Urinary bladder (tissue), 4 donors: ENCODE measurements around the gene CEP95. TPM values are rescaled to one million over a fixed set of nuclear protein-coding genes. Genes with fewer than 3 reads are reported as not detected.
"Not testable (repeated sequence)": the region's sequence is repeated elsewhere in the genome, so short reads cannot be mapped to it uniquely, and the experiment has no call there.

ENCODE experiments used
- DNase-seq: peaks from one replicate; pipeline ENCODE4 v3.0.0-alpha.2; 2015; ENCODE audit errors: extremely low spot score
- H3K27ac ChIP-seq: one replicate; pipeline ENCODE4 v1.5.1; 2013; ENCODE audit warnings: low read depth, mild to moderate bottlenecking, moderate library complexity
- H3K36me3 ChIP-seq: one replicate; pipeline ENCODE4 v1.6.1; 2013; ENCODE audit warnings: mild to moderate bottlenecking, moderate library complexity; ENCODE audit not compliant: insufficient read depth
- H3K4me1 ChIP-seq: one replicate; pipeline ENCODE4 v1.6.1; 2013; ENCODE audit warnings: mild to moderate bottlenecking, moderate library complexity; ENCODE audit not compliant: insufficient read depth
- H3K4me3 ChIP-seq: one replicate; pipeline ENCODE4 v1.5.1; 2013; ENCODE audit warnings: low read depth, low read length
- WGBS: extraction: QIAGEN DNeasy Blood & Tissue Kit; methylation state at CpG from one replicate; pipeline ENCODE4 v1.1.7; 2013; 5-methylcytosine and 5-hydroxymethylcytosine counted together
- polyA plus RNA-seq: library from polyadenylated mRNA; stranded (reverse); fragments of 200-250 nt; gene quantifications from one replicate; pipeline ENCODE4 v1.2.3, GENCODE V29; 2013
- small RNA-seq: library from RNA; depleted of rRNA; stranded (forward); fragments of <200 nt; gene quantifications from one replicate; pipeline ENCODE3, GENCODE V24; 2014
- total RNA-seq: library from RNA; depleted of rRNA; stranded (reverse); fragments of >200 nt; gene quantifications from one replicate; pipeline ENCODE4 v1.2.3, GENCODE V29; 2014
- donor health status: healthy with polysubstance abuse.
- donor health status: healthy.

Gene CEP95
- total and polyA plus RNA-seq, 2 donors, result 26.7 to 105 TPM

GRCh38 chr17:64577025-64577424, 70.2 kb downstream of the CEP95 start:
- H3K36me3 ChIP-seq, DNase-seq, H3K4me3 ChIP-seq, H3K27ac ChIP-seq, H3K4me1 ChIP-seq: not testable (repeated sequence)
- 96% methylated on average over 4 of the region's 4 CpGs for WGBS

- H3K27ac ChIP-seq, result no peak overlapping the region
- no peak overlapping the region for H3K4me3 ChIP-seq
- no peaks in the 10 kb centered on the region for H3K4me1 ChIP-seq
- DNase-seq, result no peak
- 79% methylated on average over 1 of the region's 1 CpG for WGBS
- H3K36me3 ChIP-seq, result peaks cover 4% of the 10 kb centered on the region
Measured at GRCh38 chr17:64579917-64580316, 73.1 kb downstream of the CEP95 start.

DNA sequence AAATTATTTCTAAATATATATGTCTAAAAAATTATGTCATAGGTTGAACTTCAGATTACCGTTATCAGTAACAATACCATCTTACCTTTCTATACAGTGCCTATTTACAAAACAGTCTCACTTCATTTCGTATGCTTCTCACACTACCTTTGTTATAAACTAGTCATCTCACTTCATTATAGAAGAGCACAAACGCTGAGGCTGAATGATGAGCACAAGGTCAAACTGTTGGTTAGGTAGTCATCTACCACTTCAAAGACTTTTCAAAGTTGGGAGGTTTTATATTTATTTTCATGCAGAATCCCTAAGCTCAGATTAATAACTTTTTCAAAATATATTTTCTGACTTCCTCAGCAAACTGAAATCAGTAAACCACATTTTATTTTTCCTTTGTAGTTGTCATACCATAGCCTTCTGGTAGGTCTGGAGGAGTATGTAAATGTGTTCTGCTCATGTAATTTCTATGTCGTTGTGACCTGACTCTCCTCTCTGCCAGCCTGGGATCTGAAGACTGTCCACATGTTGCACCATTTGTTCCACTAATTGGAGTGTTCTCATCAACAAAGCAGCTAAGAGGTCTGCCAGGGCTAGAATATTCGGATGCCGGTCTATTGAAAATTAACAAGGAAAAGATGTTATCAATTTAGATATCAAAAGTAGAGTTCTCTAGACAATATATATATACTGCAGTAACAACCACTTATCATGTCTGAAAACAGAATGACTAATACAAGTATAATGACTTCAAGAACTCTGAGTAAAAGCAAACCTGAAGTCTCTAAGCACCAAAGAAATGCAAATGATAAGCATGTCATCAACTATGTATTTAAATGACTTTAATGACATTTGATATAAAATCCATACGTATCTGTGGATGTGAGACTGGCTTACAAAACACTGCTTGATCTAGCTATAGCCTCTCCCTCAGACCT, 73.9 kb downstream of the CEP95 start:
- peaks cover 4% of the 10 kb centered on the region for H3K36me3 ChIP-seq
- no peak overlapping the region for H3K27ac ChIP-seq
- DNase-seq, result no peak
- no peaks in the 10 kb centered on the region for H3K4me1 ChIP-seq
- 74% methylated on average over 7 of the region's 7 CpGs for WGBS
- no peak overlapping the region for H3K4me3 ChIP-seq

GRCh38 chr17:64583038-64583437, 76.3 kb downstream of the CEP95 start:
- Histone ChIP-seq H3K27ac (no peak overlapping the region), H3K4me3 (no peak overlapping the region), H3K36me3 (peaks cover 4% of the 10 kb centered on the region), H3K4me1 (no peaks in the 10 kb centered on the region)
- 75% methylated on average over 3 of the region's 3 CpGs for WGBS
- no peak for DNase-seq

DNA sequence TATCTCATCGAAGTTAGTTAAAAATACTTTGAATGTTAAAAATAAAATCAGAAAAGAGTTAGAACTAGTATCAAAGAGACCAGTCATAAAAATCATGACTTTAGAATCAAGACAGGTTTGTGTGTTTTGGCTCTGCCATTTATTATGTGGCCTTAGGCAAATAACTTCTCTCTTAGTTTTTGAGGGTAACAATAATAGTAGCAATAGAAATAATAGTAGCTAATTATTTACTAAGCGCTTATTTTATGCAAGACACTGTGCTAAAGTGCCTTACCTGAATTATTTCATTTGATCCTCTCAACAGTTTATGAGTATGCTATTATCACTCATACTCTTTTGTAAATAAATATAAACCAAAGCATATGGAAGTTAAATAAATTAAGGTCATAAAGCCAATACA, 78.4 kb downstream of the CEP95 start:
- 96% methylated on average over 2 of the region's 2 CpGs for WGBS

More for the DNA sequence above, 78.4 kb downstream of the CEP95 start:
- H3K36me3 ChIP-seq, result peaks cover 1% of the 10 kb centered on the region
- no peak overlapping the region for H3K4me3 ChIP-seq
- H3K4me1 ChIP-seq, result no peaks in the 10 kb centered on the region
- no peak overlapping the region for H3K27ac ChIP-seq
- DNase-seq, result no peak

Small RNA genes within 50 kb of the gene (small RNA-seq; reads per million reads assigned to genes)
- gene AC009994.1 (not detected), gene ATP5MFP4 (not detected)

Other genes starting within 250 kb of the CEP95 start
- 18.6 TPM for gene TEX2, start 243.7 kb upstream of the CEP95 start, total RNA-seq
- gene TEX2, start 243.7 kb upstream of the CEP95 start, polyA plus RNA-seq, result 20.3 TPM
- gene PECAM1, start 116.1 kb upstream of the CEP95 start, total RNA-seq, result 56.9 TPM
- gene PECAM1, start 116.1 kb upstream of the CEP95 start, polyA plus RNA-seq, result 154 TPM
- gene MILR1, start 57.9 kb upstream of the CEP95 start, total RNA-seq, result 5.7 TPM
- gene MILR1, start 57.9 kb upstream of the CEP95 start, polyA plus RNA-seq, result 2.9 TPM
- gene POLG2, start 9.9 kb upstream of the CEP95 start, total RNA-seq, result 18.4 TPM
- 7.1 TPM for gene POLG2, start 9.9 kb upstream of the CEP95 start, polyA plus RNA-seq
- 386 TPM for gene DDX5, start 688 bp upstream of the CEP95 start, total RNA-seq
- gene DDX5, start 688 bp upstream of the CEP95 start, polyA plus RNA-seq, result 704 TPM
- 91.1 TPM for gene SMURF2, start 155.3 kb downstream of the CEP95 start, total RNA-seq
- 11.2 TPM for gene SMURF2, start 155.3 kb downstream of the CEP95 start, polyA plus RNA-seq